GM10266 (cell line): ENCODE results near the gene USP3.
"Not testable (repeated sequence)": the region's sequence is repeated elsewhere in the genome, so short reads cannot be mapped to it uniquely, and the experiment has no call there.

Experiments
- DNase-seq: peaks from one replicate; pipeline ENCODE4 v3.0.0; 2012; ENCODE audit errors: extremely low spot score
- CTCF ChIP-seq: IDR thresholded peaks from 2 replicates; pipeline ENCODE4 v1.5.1; 2012; ENCODE audit warnings: mild to moderate bottlenecking, low read depth; ENCODE audit not compliant: control insufficient read depth, insufficient read depth; ENCODE audit errors: missing control alignments

USP3 gene

GRCh38 chr15:63528138-63528659 lies 23.8 kb downstream of the USP3 start:
- no peak for TF ChIP-seq CTCF
- DNase-seq = no peak

- DNase-seq = no peak
- TF ChIP-seq CTCF = no peak
Measured at GRCh38 chr15:63530235-63530634, 25.8 kb downstream of the USP3 start.

GRCh38 chr15:63530752-63531299 lies 26.4 kb downstream of the USP3 start:
- no peak for TF ChIP-seq CTCF
- DNase-seq = peak; percentile 29

GRCh38 chr15:63531586-63531985 lies 27.2 kb downstream of the USP3 start:
- DNase-seq = no peak
- TF ChIP-seq CTCF = peak; percentile 21

GRCh38 chr15:63532307-63532744 lies 27.9 kb downstream of the USP3 start:
- DNase-seq = no peak
- TF ChIP-seq CTCF = no peak

GRCh38 chr15:63534888-63535287 lies 30.5 kb downstream of the USP3 start:
- DNase-seq = not testable (repeated sequence)

- TF ChIP-seq CTCF = no peak
- DNase-seq = no peak
Measured at GRCh38 chr15:63535689-63536088, 31.3 kb downstream of the USP3 start.

GRCh38 chr15:63538876-63539275 lies 34.5 kb downstream of the USP3 start:
- DNase-seq = no peak
- TF ChIP-seq CTCF = no peak
